ENCODE results near the gene MCAT.
A peak's percentile ranks its signal among the peaks of the same experiment; 100 is the strongest.

Gene MCAT

DNA sequence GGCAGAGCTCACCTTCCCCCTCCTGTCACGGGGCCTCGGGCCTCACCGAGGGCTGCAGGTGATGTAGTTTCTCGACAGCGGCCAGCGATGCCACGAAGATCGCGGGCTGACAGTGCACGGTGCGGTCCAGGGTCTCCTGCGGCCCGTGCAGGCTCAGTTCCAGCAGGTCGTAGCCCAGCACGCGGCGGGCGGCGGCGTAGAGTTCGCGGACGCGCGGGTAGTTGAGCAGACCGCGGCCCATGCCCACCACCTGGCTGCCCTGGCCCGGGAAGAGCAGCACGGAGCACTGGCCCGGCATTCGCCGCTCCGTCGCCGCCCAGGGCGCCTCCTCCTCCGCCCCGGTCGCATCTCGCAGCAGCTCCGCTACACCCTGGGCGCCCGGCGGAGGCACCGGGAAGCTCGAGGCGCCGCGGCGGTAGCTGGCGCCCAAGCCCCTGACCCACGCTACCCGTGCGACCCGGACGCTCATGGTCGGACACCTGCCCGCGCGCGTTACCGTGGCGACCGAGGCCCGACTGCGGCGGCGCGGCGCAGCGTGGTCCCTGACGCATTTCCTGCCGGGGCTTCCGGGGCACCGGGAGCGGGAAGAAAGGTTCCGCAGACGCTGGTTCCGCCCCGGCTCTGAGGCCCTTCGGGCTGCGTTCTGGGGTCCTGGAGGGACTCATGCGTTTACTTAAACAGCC, at the start of gene MCAT:
Gene MCAT (minus strand): TSS at position 519 of the 683 bp plus-strand sequence. CDS start 50 bp downstream, at position 469.
- no peak for TF ChIP-seq CTCF (IDR thresholded peaks at IDR 0.05; ENCODE audit: low read depth, low read length)
- peak within 1 kb of the TSS; percentile 89 for H3K4me3 ChIP-seq (ENCODE audit: low read depth, low read length)

GRCh38 chr22:43191831-43192230, 48.6 kb upstream of the MCAT start:
- no peak overlapping the region for H3K4me3 ChIP-seq (ENCODE audit: low read depth, low read length)
- TF ChIP-seq CTCF (IDR thresholded peaks at IDR 0.05; ENCODE audit: low read depth, low read length): no peak

GRCh38 chr22:43188829-43189545, 45.8 kb upstream of the MCAT start:
- TF ChIP-seq CTCF (IDR thresholded peaks at IDR 0.05; ENCODE audit: low read depth, low read length): no peak
- no peak overlapping the region for H3K4me3 ChIP-seq (ENCODE audit: low read depth, low read length)

GRCh38 chr22:43187171-43188099, 44.2 kb upstream of the MCAT start:
- H3K4me3 ChIP-seq (ENCODE audit: low read depth, low read length): peak overlapping the region; percentile 61
- TF ChIP-seq CTCF (IDR thresholded peaks at IDR 0.05; ENCODE audit: low read depth, low read length): no peak

DNA sequence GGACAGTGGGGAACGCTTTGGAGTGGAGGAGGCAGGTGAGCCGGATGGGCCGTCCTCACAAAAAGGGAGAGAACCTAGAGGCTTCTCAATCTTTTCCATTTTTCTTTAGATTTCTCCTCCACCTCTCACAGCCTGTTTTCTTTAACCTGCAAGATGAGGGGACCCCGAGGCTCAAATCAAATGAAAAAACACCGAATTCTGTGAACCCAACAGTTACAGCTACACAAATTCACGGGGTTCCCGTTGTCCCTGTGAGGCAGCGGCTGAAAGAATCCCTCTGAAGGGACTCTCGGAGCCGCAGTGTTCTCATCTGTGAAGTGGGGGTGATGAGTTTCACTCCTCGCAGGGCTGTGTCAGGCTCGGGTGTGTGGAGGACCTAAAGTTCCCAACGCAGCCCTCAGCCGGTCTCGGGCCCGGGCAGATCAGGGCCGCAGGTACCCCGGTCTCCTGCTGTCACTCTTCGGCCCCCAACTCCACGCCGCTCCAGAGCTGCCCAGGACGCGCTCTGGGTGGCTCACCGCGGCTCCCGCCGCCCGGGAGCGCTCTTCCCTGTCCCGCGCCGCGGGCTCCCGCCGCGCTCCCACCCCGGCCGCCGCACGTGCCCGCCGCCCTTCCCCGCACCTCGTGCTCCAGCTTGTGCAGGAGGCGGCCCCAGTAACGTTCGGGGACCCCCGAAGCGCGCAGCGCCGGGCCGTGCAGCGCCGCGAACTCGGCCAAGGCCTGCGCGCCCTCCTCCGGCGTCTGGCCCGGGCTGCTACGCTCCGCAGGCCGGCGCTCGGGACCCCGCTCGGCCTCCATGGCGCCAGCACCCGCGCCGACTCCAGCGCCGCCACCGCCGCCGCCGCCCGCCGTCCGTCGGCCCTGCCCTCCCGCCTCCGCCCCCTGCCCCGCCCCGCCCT, 43.3 kb upstream of the MCAT start, which contains the start of gene TTLL12:
Gene TTLL12 (minus strand): TSS at position 863 of the 899 bp plus-strand sequence. CDS start 65 bp downstream, at position 798.
- peak within 1 kb of the TSS; percentile 74 for H3K4me3 ChIP-seq (ENCODE audit: low read depth, low read length)
- TF ChIP-seq CTCF (IDR thresholded peaks at IDR 0.05; ENCODE audit: low read depth, low read length): no peak

DNA sequence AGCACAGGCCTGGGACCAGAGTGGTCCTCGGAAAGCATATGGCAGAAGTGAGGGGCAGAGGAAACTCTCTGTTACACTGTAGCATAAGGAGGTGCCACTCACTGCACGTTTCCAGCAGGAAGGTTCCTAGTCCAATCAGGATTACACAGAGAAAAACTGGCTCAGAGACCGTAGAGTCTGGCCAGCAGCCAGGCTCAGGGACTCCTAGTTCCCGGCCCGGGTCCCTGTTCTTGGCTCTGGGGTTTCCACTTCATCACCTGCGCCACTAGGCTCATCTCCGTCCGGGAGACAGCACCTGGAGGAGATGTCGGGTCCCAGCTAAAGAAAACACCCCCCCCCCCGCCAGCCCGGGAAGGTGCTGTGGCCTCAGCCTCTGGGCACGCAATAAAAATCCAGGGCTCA, 42.7 kb upstream of the MCAT start:
- no peak for TF ChIP-seq CTCF (IDR thresholded peaks at IDR 0.05; ENCODE audit: low read depth, low read length)
- H3K4me3 ChIP-seq (ENCODE audit: low read depth, low read length): peak overlapping the region; percentile 74
